CD4-positive, alpha-beta T cell treated with Interleukin-2 at 100 ng/mL for 4 hours (primary cell): ENCODE measurements around the gene BABAM2.

ENCODE experiments used
- DNase-seq: peaks from one replicate; pipeline ENCODE4 v3.0.0-alpha.2; 2020; ENCODE audit warnings: low spot score

The BABAM2 gene

GRCh38 chr2:28129955-28130695, 239.6 kb downstream of the BABAM2 start:
- no peak for DNase-seq

GRCh38 chr2:28133778-28134177, 243.2 kb downstream of the BABAM2 start:
- no peak for DNase-seq

- no peak for DNase-seq
Measured at GRCh38 chr2:28134262-28134812, 243.8 kb downstream of the BABAM2 start.

- no peak for DNase-seq
Measured at GRCh38 chr2:28134857-28135256, 244.3 kb downstream of the BABAM2 start.

GRCh38 chr2:28135324-28135723, 244.8 kb downstream of the BABAM2 start:
- DNase-seq, result no peak

- DNase-seq, result no peak
Measured at GRCh38 chr2:28135799-28136198, 245.3 kb downstream of the BABAM2 start.

GRCh38 chr2:28136556-28136955, 246.0 kb downstream of the BABAM2 start:
- no peak for DNase-seq

GRCh38 chr2:28137221-28137620, 246.7 kb downstream of the BABAM2 start:
- DNase-seq, result no peak

- DNase-seq, result no peak
Measured at GRCh38 chr2:28142386-28142785, 251.9 kb downstream of the BABAM2 start.

- no peak for DNase-seq
Measured at GRCh38 chr2:28148000-28148399, 257.5 kb downstream of the BABAM2 start.

- no peak for DNase-seq
Measured at GRCh38 chr2:28148566-28148965, 258.0 kb downstream of the BABAM2 start.

- no peak for DNase-seq
Measured at GRCh38 chr2:28150236-28150915, 259.8 kb downstream of the BABAM2 start.

GRCh38 chr2:28150994-28151393, 260.5 kb downstream of the BABAM2 start:
- no peak for DNase-seq

- DNase-seq, result no peak
Measured at GRCh38 chr2:28152585-28153280, 262.2 kb downstream of the BABAM2 start.

GRCh38 chr2:28153851-28154250, 263.3 kb downstream of the BABAM2 start:
- DNase-seq, result no peak

GRCh38 chr2:28155086-28155485, 264.6 kb downstream of the BABAM2 start:
- DNase-seq, result no peak

GRCh38 chr2:28155627-28156026, 265.1 kb downstream of the BABAM2 start:
- no peak for DNase-seq

- no peak for DNase-seq
Measured at GRCh38 chr2:28158791-28159190, 268.3 kb downstream of the BABAM2 start.

- no peak for DNase-seq
Measured at GRCh38 chr2:28160986-28161425, 270.5 kb downstream of the BABAM2 start.

- DNase-seq, result no peak
Measured at GRCh38 chr2:28161466-28161865, 270.9 kb downstream of the BABAM2 start.

GRCh38 chr2:28162564-28162963, 272.0 kb downstream of the BABAM2 start:
- no peak for DNase-seq

- no peak for DNase-seq
Measured at GRCh38 chr2:28163028-28163427, 272.5 kb downstream of the BABAM2 start.
